ENCODE measurements around the gene PTPRO. TPM values are rescaled to one million over a fixed set of nuclear protein-coding genes. Genes with fewer than 3 reads are reported as not detected.

The PTPRO gene
- total RNA-seq, 4 donors from 2014 or later: 0.19 to 0.94 (median 0.70) TPM

GRCh38 chr12:15446807-15447206 is 124.5 kb downstream of the PTPRO start:
- ATAC-seq (no peak), DNase-seq (no peak)
- Histone ChIP-seq H3K9me3 (no peaks in the 10 kb centered on the region), H3K36me3 (no peaks in the 10 kb centered on the region), H3K4me3 (no peak overlapping the region), H3K4me1 (no peaks in the 10 kb centered on the region), H3K27ac (no peak overlapping the region), H3K27me3 (no peaks in the 10 kb centered on the region)
- TF ChIP-seq CTCF (IDR thresholded peaks at IDR 0.05 in 4 of 5, conservative IDR thresholded peaks at IDR 0.05 in 1 of 5): no peak
- TF ChIP-seq POLR2A (IDR thresholded peaks at IDR 0.05): no peak
- in situ Hi-C loops (cut with MboI; ENCODE audit: low sequenced_read_pairs in 4 of 4) (no loop called here), intact Hi-C loops (cut with DNase I; ENCODE audit: low total_unique reads) (no loop called here)

DNA sequence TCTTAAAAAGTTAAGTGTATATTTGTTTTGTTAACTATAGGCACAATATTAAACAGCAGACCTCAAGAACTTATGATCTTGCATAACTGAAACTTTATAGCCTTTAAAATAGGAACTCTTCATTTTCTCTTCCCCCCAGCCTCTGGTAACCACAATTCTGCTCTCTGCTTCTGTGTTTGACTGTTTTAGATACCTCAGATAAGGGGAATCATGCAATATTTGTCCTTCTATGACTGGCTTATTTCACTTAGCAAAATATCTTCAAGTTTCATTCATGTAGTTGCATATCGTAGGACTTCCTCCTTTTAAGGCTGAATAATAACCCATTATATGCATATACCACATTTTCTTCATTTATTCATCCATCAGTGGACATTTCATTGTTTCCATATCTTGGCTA is 131.3 kb downstream of the PTPRO start:
- intact Hi-C loops (cut with DNase I; ENCODE audit: low total_unique reads) (no loop called here), in situ Hi-C loops (cut with MboI; ENCODE audit: low sequenced_read_pairs in 4 of 4) (no loop called here)
- TF ChIP-seq CTCF (IDR thresholded peaks at IDR 0.05 in 4 of 5, conservative IDR thresholded peaks at IDR 0.05 in 1 of 5) (no peak), POLR2A (IDR thresholded peaks at IDR 0.05) (no peak)
- DNase-seq: no peak
- Histone ChIP-seq H3K9me3 (peaks cover 0 to 4% (median 0%) of the 10 kb centered on the region in 3 donors), H3K4me3 (no peak overlapping the region), H3K4me1 (no peaks in the 10 kb centered on the region), H3K36me3 (no peaks in the 10 kb centered on the region), H3K27me3 (no peaks in the 10 kb centered on the region), H3K27ac (no peak overlapping the region)
- no peak for ATAC-seq

- H3K27ac ChIP-seq: no peak overlapping the region
- ATAC-seq (no peak), DNase-seq (no peak)
- H3K27me3 ChIP-seq: no peaks in the 10 kb centered on the region
- no peaks in the 10 kb centered on the region for H3K4me1 ChIP-seq
- in situ Hi-C loops (cut with MboI; ENCODE audit: low sequenced_read_pairs in 4 of 4) (no loop called here), intact Hi-C loops (cut with DNase I; ENCODE audit: low total_unique reads) (no loop called here)
- TF ChIP-seq CTCF (IDR thresholded peaks at IDR 0.05 in 4 of 5, conservative IDR thresholded peaks at IDR 0.05 in 1 of 5): no peak
- no peak for TF ChIP-seq POLR2A (IDR thresholded peaks at IDR 0.05)
- peaks cover 0 to 4% (median 0%) of the 10 kb centered on the region in 3 donors for H3K9me3 ChIP-seq
- H3K36me3 ChIP-seq: no peaks in the 10 kb centered on the region
- no peak overlapping the region for H3K4me3 ChIP-seq
Measured at GRCh38 chr12:15458008-15458407, 135.7 kb downstream of the PTPRO start.

DNA sequence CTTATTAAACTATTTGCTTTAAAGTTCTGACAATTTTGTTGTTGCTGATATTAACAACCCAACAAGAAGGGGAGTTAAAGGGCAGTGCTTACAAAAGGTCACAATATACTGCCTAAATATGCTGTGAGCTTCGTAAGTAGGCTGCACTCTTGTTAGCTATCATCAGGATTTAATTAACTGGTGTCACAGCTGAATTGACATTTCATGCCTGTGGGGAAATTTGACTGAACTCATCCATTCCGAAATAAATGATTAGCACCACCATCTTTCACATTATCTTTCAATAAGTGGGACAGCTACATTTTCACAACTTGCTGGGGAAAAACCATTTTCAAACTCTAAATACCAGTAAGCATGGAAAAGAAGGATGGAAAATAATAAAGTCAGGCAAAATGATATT is 146.6 kb downstream of the PTPRO start:
- no peak for ATAC-seq
- Histone ChIP-seq H3K9me3 (no peaks in the 10 kb centered on the region), H3K27me3 (no peaks in the 10 kb centered on the region), H3K4me3 (no peak overlapping the region), H3K27ac (no peak overlapping the region), H3K36me3 (no peaks in the 10 kb centered on the region), H3K4me1 (no peaks in the 10 kb centered on the region)
- in situ Hi-C loops (cut with MboI; ENCODE audit: low sequenced_read_pairs in 4 of 4): no loop called here
- TF ChIP-seq CTCF (IDR thresholded peaks at IDR 0.05 in 4 of 5, conservative IDR thresholded peaks at IDR 0.05 in 1 of 5): no peak
- TF ChIP-seq POLR2A (IDR thresholded peaks at IDR 0.05): no peak
- no peak for DNase-seq
- intact Hi-C loops (cut with DNase I; ENCODE audit: low total_unique reads): no loop called here

DNA sequence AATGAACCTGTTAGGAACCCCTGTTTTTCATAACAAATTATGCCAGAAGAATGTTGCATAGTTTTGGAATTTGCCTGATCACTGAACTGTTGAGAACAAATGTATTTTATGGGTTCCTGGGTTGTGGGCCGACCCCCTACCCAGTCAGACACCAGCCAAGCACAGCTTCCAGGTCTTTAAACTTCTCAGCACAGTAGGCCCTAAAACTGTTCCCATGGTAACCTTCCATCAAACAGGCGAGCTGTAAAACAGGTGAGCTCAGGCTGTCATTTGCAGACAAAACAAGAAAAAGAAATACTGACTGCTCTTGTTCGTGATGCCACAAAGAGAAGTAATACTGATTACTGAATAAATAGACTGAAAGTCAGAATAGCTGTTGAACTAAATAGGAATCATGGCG is 147.0 kb downstream of the PTPRO start:
- H3K4me3 ChIP-seq: no peak overlapping the region
- no peaks in the 10 kb centered on the region for H3K4me1 ChIP-seq
- DNase-seq: no peak
- no peaks in the 10 kb centered on the region for H3K36me3 ChIP-seq
- in situ Hi-C loops (cut with MboI; ENCODE audit: low sequenced_read_pairs in 4 of 4): no loop called here
- intact Hi-C loops (cut with DNase I; ENCODE audit: low total_unique reads): no loop called here
- no peaks in the 10 kb centered on the region for H3K9me3 ChIP-seq
- no peak overlapping the region for H3K27ac ChIP-seq
- H3K27me3 ChIP-seq: no peaks in the 10 kb centered on the region
- no peak for ATAC-seq
- no peak for TF ChIP-seq POLR2A (IDR thresholded peaks at IDR 0.05)
- TF ChIP-seq CTCF (IDR thresholded peaks at IDR 0.05 in 4 of 5, conservative IDR thresholded peaks at IDR 0.05 in 1 of 5): no peak

Data from gastrocnemius medialis (tissue), 4 donors.